ENCODE results near the gene DCLRE1B.
A peak's percentile ranks its signal among the peaks of the same experiment; 100 is the strongest.

The DCLRE1B gene

GRCh38 chr1:113928941-113929749 lies 24.0 kb downstream of the DCLRE1B start, which contains the start of gene HIPK1 (continued):
- TF ChIP-seq ZNF501 (tag by site-specific recombination; IDR thresholded peaks at IDR 0.05) (peak; percentile 99), ZSCAN16 (tag by site-specific recombination; IDR thresholded peaks at IDR 0.05) (no peak), REPIN1 (tag by site-specific recombination; IDR thresholded peaks at IDR 0.05; ENCODE audit: low read depth) (0 out of 2 replicates have a peak, but pooled peaks have one; percentile 28), ZNF175 (tag by site-specific recombination; IDR thresholded peaks at IDR 0.05) (no peak), ZNF311 (tag by site-specific recombination; IDR thresholded peaks at IDR 0.05; ENCODE audit: borderline replicate concordance) (no peak), ZNF488 (tag by site-specific recombination; IDR thresholded peaks at IDR 0.05) (no peak), ZNF571 (tag by site-specific recombination; IDR thresholded peaks at IDR 0.05) (no peak), ZNF335 (tag by site-specific recombination; conservative IDR thresholded peaks at IDR 0.05) (peak; percentile 98), ZNF561 (tag by site-specific recombination; IDR thresholded peaks at IDR 0.05; ENCODE audit: borderline replicate concordance) (peak; percentile 67), ZNF292 (tag by site-specific recombination; IDR thresholded peaks at IDR 0.05; ENCODE audit: borderline replicate concordance, low read depth) (no peak), ZNF692 (tag by site-specific recombination; IDR thresholded peaks at IDR 0.05) (peak; percentile 86), ZBTB1 (tag by site-specific recombination; IDR thresholded peaks at IDR 0.05) (no peak), ZNF610 (tag by site-specific recombination; IDR thresholded peaks at IDR 0.05; ENCODE audit: borderline replicate concordance) (peak; percentile 84), ELK4 (IDR thresholded peaks at IDR 0.05; ENCODE audit: borderline replicate concordance, low read depth, low read length) (no peak; the same call in 1 of the 2 replicates), ZNF555 (tag by site-specific recombination; conservative IDR thresholded peaks at IDR 0.05) (no peak), PRDM6 (tag by site-specific recombination; IDR thresholded peaks at IDR 0.05) (no peak), ZNF514 (tag by site-specific recombination; IDR thresholded peaks at IDR 0.05) (no peak), ZNF350 (tag by site-specific recombination; IDR thresholded peaks at IDR 0.05) (no peak), HOXC10 (CRISPR knock-in tag; IDR thresholded peaks at IDR 0.05) (no peak), ZNF768 (tag by site-specific recombination; IDR thresholded peaks at IDR 0.05) (no peak), ZNF645 (tag by site-specific recombination; IDR thresholded peaks at IDR 0.05) (no peak), ZNF776 (tag by site-specific recombination; IDR thresholded peaks at IDR 0.05; ENCODE audit: borderline replicate concordance) (no peak), ZNF16 (tag by site-specific recombination; IDR thresholded peaks at IDR 0.05; ENCODE audit: low read depth) (0 out of 2 replicates have a peak, but pooled peaks have one; percentile 20), YY2 (tag by site-specific recombination; IDR thresholded peaks at IDR 0.05) (peak; percentile 91), SALL2 (tag by site-specific recombination; IDR thresholded peaks at IDR 0.05; ENCODE audit: borderline replicate concordance) (no peak), WT1 (tag by site-specific recombination; IDR thresholded peaks at IDR 0.05) (peak; percentile 68), ZNF362 (tag by site-specific recombination; IDR thresholded peaks at IDR 0.05) (no peak), PRDM1 (tag by site-specific recombination; IDR thresholded peaks at IDR 0.05) (no peak), ZBTB7A (tag by site-specific recombination; IDR thresholded peaks at IDR 0.05; ENCODE audit: low read depth) (0 out of 2 replicates have a peak, but pooled peaks have one; percentile 28), ZXDB (tag by site-specific recombination; IDR thresholded peaks at IDR 0.05) (peak; percentile 94), ZBTB26 (tag by site-specific recombination; optimal IDR thresholded peaks at IDR 0.05) (peak; percentile 81)

Data from HEK293 (cell line).